Spinal cord (tissue), 10 donors: Measurements from ENCODE around the gene FUT9. TPM values are rescaled to one million over a fixed set of nuclear protein-coding genes. Genes with fewer than 3 reads are reported as not detected.
A peak's percentile ranks its signal among the peaks of the same experiment; 100 is the strongest.
"Not testable (repeated sequence)": the region's sequence is repeated elsewhere in the genome, so short reads cannot be mapped to it uniquely, and the experiment has no call there.

Experiments
- DNase-seq, 6 donors: peaks; one replicate each; pipeline versions ENCODE4 v3.0.0 to v3.0.0-alpha.2; 2013 to 2015; ENCODE audit warnings: low spot score in 6 of 6, low read depth in 4 of 6
- H3K27ac ChIP-seq: one replicate; pipeline ENCODE4 v1.5.1; 2013; ENCODE audit warnings: low read depth, low read length, control low read depth
- H3K27me3 ChIP-seq: one replicate; pipeline ENCODE4 v1.6.1; 2013; ENCODE audit warnings: low read length; ENCODE audit not compliant: control insufficient read depth, insufficient read depth
- H3K36me3 ChIP-seq: one replicate; pipeline ENCODE4 v1.6.1; 2013; ENCODE audit warnings: low read length; ENCODE audit not compliant: control insufficient read depth, insufficient read depth
- H3K4me1 ChIP-seq: one replicate; pipeline ENCODE4 v1.6.1; 2013; ENCODE audit warnings: low read length; ENCODE audit not compliant: control insufficient read depth, insufficient read depth
- H3K4me3 ChIP-seq: one replicate; pipeline ENCODE4 v1.5.1; 2013; ENCODE audit warnings: low read depth, low read length, control low read depth
- H3K9me3 ChIP-seq: one replicate; pipeline ENCODE4 v1.6.1; 2013; ENCODE audit warnings: low read length; ENCODE audit not compliant: control insufficient read depth, insufficient read depth
- WGBS: methylation state at CpG from one replicate; pipeline ENCODE4 v1.1.5; 2013; ENCODE audit warnings: missing lambda C conversion rate; ENCODE audit not compliant: insufficient coverage; 5-methylcytosine and 5-hydroxymethylcytosine counted together
- polyA plus RNA-seq, 2 donors: library from polyadenylated mRNA; unstranded; fragments of 120-200 nt; gene quantifications; one replicate each; pipeline ENCODE4 v1.2.1, GENCODE V29; 2013; ENCODE audit not compliant: insufficient read length in 2 of 2
- total RNA-seq, 2 donors: library from RNA; depleted of rRNA in 1 of 2; stranded (reverse); fragments of 120-200 nt in 1 of 2; fragments of >200 nt in 1 of 2; gene quantifications; one replicate each; pipeline versions ENCODE4 v1.2.3 to v1.2.4, GENCODE V29; 2013 to 2014
- donor health status: healthy.

Gene FUT9
- total and polyA plus RNA-seq, 4 donors = 17.4 to 89.4 (median 33.5) TPM

DNA sequence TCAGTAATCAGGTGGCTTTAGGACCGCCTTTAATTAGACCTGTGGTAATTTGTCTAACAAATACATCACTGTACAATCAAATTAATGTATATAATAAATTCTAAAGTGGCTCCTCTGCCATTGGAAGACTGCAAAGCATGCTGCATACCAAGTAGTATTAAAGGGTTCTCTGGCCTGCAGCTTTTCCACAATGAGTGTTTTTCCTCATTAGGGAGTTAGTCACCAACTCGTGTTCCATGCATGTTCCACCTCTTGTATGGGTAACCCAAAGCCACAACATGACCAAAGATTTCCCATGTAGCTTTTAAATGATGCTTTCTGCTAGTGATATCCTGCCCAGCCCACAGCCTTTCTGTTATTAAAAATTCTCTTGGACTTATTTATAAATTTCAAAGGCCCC, 218.7 kb downstream of the FUT9 start:
- H3K4me1 ChIP-seq = no peaks in the 10 kb centered on the region
- H3K9me3 ChIP-seq = no peaks in the 10 kb centered on the region
- H3K27ac ChIP-seq = no peak overlapping the region
- no peaks in the 10 kb centered on the region for H3K27me3 ChIP-seq
- peak in 1 of 6 donors; percentile 25 for DNase-seq
- 71% methylated on average over 1 of the region's 2 CpGs for WGBS
- no peak overlapping the region for H3K4me3 ChIP-seq
- no peaks in the 10 kb centered on the region for H3K36me3 ChIP-seq

DNA sequence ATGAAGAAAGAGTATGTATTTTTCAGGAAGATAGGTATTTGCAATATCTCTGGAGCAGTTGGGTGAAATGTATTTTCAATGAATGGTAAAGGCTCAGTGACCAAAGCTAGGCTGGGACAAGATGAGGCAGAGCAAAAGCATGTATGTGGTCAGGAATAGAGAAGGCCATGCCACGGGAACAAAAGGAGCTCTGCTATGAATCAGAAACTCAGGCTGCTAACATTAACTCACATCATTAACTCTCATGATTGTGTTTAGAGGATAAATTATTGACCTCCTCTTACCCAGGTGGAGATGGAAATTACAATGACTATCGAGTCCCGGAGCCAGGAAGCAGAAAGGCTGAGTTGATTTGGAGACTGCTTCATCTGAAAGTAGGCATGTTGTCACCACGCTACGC, 220.2 kb downstream of the FUT9 start:
- H3K9me3 ChIP-seq = no peaks in the 10 kb centered on the region
- no peak for DNase-seq
- WGBS = no CpG with 5 or more reads among the region's 5 CpGs
- no peaks in the 10 kb centered on the region for H3K4me1 ChIP-seq
- H3K4me3 ChIP-seq = no peak overlapping the region
- H3K36me3 ChIP-seq = no peaks in the 10 kb centered on the region
- H3K27ac ChIP-seq = no peak overlapping the region
- no peaks in the 10 kb centered on the region for H3K27me3 ChIP-seq

DNA sequence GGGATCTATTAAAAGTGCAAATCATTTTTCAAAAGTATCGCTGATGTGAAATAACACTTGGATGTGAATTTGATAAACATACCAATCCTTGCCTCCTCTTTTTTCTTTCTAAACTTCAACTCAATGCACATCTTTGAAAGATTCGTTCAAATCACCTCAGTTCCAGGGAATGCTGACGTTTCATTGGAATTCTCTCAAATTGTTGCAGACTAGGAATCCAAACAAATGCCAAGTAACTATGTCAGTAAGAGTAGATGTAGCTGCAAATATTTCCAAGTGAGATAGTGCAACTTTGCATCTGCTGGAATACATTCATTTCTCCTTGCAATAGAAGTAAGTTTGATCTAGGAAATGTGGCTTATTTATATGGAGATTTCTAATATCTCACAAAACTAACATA, 220.7 kb downstream of the FUT9 start:
- Histone ChIP-seq H3K9me3 (no peaks in the 10 kb centered on the region), H3K4me1 (no peaks in the 10 kb centered on the region), H3K27ac (no peak overlapping the region), H3K27me3 (no peaks in the 10 kb centered on the region), H3K4me3 (no peak overlapping the region), H3K36me3 (no peaks in the 10 kb centered on the region)
- no peak for DNase-seq
- no CpG with 5 or more reads among the region's 3 CpGs for WGBS

DNA sequence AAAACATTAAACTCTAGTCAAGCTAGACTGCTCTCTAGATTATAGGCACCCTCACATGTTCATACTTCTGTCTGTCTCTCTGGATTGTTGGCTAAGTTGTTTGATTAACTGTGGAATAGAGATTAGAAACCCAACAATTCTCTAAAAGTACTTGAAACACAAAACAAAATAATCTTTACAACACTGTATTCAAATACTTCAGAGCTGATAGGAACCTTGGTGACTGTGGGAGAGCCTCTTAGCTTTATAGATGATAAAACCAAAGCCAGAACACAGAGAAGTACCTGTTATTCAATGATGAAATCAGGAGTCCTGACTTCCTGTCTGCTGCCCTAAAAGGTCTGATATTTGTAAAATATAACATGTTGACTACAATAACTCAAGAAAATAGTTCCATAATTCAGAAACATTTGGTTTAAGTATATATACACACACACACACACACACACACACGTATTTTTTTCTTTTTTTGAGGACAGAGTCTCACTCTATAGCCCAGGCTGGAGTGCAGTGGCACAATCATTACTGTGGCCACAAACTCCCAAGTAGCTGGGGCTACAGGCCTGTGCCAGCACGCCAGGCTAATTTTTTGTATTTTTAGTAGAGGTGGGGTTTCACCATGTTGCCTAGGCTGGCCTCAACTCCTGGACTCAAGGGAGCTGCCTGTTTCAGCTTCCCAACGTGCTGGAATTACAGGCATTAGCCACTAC, 222.0 kb downstream of the FUT9 start:
- Histone ChIP-seq H3K4me1 (no peaks in the 10 kb centered on the region), H3K36me3 (no peaks in the 10 kb centered on the region), H3K27ac (no peak overlapping the region), H3K4me3 (no peak overlapping the region), H3K27me3 (no peaks in the 10 kb centered on the region), H3K9me3 (no peaks in the 10 kb centered on the region)
- no peak for DNase-seq
- WGBS = no CpG with 5 or more reads among the region's 3 CpGs

DNA sequence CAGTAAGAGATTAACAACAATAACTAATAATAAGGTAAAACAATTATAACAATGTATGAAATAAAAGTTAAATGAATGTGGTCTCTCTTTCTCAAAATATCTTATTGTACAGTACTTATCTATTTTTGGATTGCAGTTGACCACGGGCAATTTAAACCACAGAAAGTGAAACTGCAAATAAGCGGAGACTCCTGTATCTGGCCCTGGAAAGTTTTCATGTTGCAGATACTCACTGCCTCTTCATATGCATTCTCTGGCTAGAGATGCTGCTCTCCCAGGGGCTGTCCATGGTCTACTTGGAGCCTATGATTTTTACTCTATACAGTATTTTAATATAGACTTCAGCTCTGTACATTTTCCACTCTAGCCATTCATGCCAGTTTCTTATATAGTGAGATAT, 230.8 kb downstream of the FUT9 start:
- no peak for DNase-seq
- WGBS = 100% methylated on average over 1 of the region's 2 CpGs
- H3K4me3 ChIP-seq = no peak overlapping the region
- H3K27me3 ChIP-seq = no peaks in the 10 kb centered on the region
- no peaks in the 10 kb centered on the region for H3K36me3 ChIP-seq
- no peaks in the 10 kb centered on the region for H3K4me1 ChIP-seq
- H3K9me3 ChIP-seq = no peaks in the 10 kb centered on the region
- no peak overlapping the region for H3K27ac ChIP-seq

DNA sequence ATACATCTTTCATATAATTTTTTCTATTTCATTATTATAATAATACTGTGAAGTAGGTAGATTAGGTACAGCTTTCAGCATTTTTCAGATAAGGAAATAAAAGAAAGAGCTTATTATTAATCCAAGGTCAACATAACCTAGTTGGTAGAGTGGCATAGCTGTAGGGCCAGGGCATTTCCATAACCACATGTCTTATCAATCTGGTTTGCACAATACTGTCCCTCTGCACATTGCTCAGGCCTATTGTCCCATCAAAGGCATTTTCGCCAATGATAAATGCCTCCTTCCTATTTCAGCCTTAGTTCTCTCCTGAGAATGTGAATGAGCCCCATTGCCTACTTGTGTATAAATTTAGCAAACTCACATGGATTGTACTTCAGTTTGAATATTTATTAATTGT, 234.0 kb downstream of the FUT9 start:
- no peak overlapping the region for H3K27ac ChIP-seq
- no peaks in the 10 kb centered on the region for H3K4me1 ChIP-seq
- H3K27me3 ChIP-seq = no peaks in the 10 kb centered on the region
- no peaks in the 10 kb centered on the region for H3K9me3 ChIP-seq
- DNase-seq = no peak
- no peaks in the 10 kb centered on the region for H3K36me3 ChIP-seq
- no CpG with 5 or more reads among the region's 1 CpG for WGBS
- H3K4me3 ChIP-seq = no peak overlapping the region

DNA sequence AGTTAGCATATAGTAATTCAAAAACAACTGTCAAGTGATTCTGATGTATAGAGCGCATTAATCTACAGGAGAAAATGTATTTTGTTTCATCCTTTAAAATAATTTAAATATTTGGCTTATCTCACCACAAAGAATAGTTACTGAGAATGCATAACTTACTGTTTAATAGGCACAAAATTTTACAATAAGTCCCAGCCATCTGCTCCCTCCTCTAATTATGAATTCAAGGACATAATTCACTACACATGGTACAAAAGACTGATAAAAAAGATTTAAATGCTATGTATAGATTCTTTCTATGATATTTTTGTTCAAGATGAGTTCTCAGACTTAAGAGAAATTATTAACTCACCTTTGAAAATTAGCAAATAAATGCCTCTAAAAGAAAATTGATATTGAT, 242.0 kb downstream of the FUT9 start:
- no peaks in the 10 kb centered on the region for H3K9me3 ChIP-seq
- no peaks in the 10 kb centered on the region for H3K27me3 ChIP-seq
- H3K36me3 ChIP-seq = no peaks in the 10 kb centered on the region
- no peaks in the 10 kb centered on the region for H3K4me1 ChIP-seq
- DNase-seq = peak in 1 of 6 donors; percentile 35
- WGBS = no CpG with 5 or more reads among the region's 1 CpG
- no peak overlapping the region for H3K4me3 ChIP-seq
- H3K27ac ChIP-seq = no peak overlapping the region

DNA sequence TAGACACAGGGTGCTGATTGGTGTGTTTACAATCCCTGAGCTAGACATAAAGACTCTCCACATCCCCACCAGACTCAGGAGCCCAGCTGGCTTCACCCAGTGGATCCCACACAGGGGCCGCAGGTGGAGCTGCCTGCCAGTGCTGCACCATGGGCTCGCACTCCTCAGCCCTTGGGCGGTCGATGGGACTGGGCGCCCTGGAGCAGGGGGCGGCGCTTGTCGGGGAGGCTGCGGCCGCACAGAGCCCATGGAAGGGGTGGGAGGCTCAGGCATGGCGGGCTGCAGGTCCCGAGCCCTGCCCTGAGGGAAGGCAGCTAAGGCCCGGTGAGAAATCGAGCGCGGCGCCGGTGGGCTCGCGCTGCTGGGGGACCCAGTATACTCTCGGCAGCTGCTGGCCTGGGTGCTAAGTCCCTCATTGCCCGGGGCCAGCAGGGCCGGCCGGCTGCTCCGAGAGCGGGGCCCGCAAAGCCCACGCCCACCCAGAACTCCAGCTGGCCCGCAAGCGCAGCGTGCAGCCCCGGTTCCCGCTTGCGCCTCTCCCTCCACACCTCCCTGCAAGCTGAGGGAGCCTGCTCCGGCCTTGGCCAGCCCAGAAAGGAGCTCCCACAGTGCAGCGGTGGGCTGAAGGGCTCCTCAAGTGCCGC, 245.1 kb downstream of the FUT9 start:
- DNase-seq, H3K9me3 ChIP-seq, H3K36me3 ChIP-seq, H3K4me1 ChIP-seq, H3K27me3 ChIP-seq, H3K4me3 ChIP-seq, H3K27ac ChIP-seq: not testable (repeated sequence)
- WGBS = 96% methylated on average over 34 of the region's 37 CpGs
